SK-N-SH (cell line): ENCODE measurements around the gene HOMER3. TPM values are rescaled to one million over a fixed set of nuclear protein-coding genes. Genes with fewer than 3 reads are reported as not detected.

Experiments used
- CTCF ChIA-PET: fragments of 300-600, 350-600 bp; formaldehyde crosslinking; extraction: SDS; loops from one replicate; lab custom pipeline; 2021; lab: Yijun Ruan, JAX
- POLR2A ChIA-PET: fragments of 350-600 bp; sonication (Branson Sonifier 250); formaldehyde crosslinking; extraction: SDS; loops from one replicate; lab custom pipeline; 2020; ENCODE audit warnings: antibody characterized with exemption, inconsistent platforms; lab: Yijun Ruan, JAX
- DNase-seq: peaks from one replicate; pipeline ENCODE4 v3.0.0; 2012
- H2AFZ ChIP-seq: fragments of 200-600 bp; sonication (generic); 2 replicates; pipeline ENCODE4 v1.8.1; 2016; ENCODE audit warnings: antibody characterized with exemption, mild to moderate bottlenecking, low read depth
- H3F3A ChIP-seq: fragments of 200-600 bp; sonication (generic); replicated peaks from 2 replicates; pipeline ENCODE3; 2016; ENCODE audit warnings: antibody characterized with exemption, mild to moderate bottlenecking; ENCODE audit not compliant: insufficient read depth
- H3K27ac ChIP-seq, 2 experiments: fragments of 200-500 bp in 1 of 2; fragments of 200-600 bp in 1 of 2; sonication (Bioruptor generic) in 1 of 2; sonication (generic), shearing (Covaris generic) in 1 of 2; 2 replicates each; pipeline versions ENCODE4 v1.5.1 to v1.6.1; 2014 to 2016; ENCODE audit warnings: low read depth in 2 of 2, inconsistent platforms in 1 of 2, low read length in 1 of 2, mild to moderate bottlenecking in 1 of 2, mixed read lengths in 1 of 2
- H3K27me3 ChIP-seq: fragments of 200-600 bp; sonication (generic), shearing (Covaris generic); 2 replicates; pipeline ENCODE4 v1.6.1; 2016; ENCODE audit warnings: mixed run types; ENCODE audit not compliant: insufficient read depth
- H3K36me3 ChIP-seq, 2 experiments: fragments of 200-500 bp in 1 of 2; fragments of 200-600 bp in 1 of 2; sonication (Bioruptor generic) in 1 of 2; sonication (generic) in 1 of 2; replicated peaks in 1 of 2; 2 replicates each; pipeline versions ENCODE3 to v1.5.1; 2014 to 2016; ENCODE audit warnings: low read length in 1 of 2, mild to moderate bottlenecking in 1 of 2; ENCODE audit not compliant: insufficient read depth in 2 of 2, control insufficient read depth in 1 of 2
- H3K4me1 ChIP-seq, 2 experiments: fragments of 200-500 bp in 1 of 2; fragments of 200-600 bp in 1 of 2; sonication (Bioruptor generic) in 1 of 2; sonication (generic), shearing (Covaris generic) in 1 of 2; 2 replicates each; pipeline versions ENCODE4 v1.5.1 to v1.6.1; 2014 to 2016; ENCODE audit warnings: low read depth in 1 of 2, low read length in 1 of 2, mixed run types in 1 of 2; ENCODE audit not compliant: insufficient read depth in 2 of 2, control insufficient read depth in 1 of 2
- H3K4me2 ChIP-seq: fragments of 200-600 bp; sonication (generic), shearing (Covaris generic); 2 replicates; pipeline ENCODE4 v1.6.1; 2017; ENCODE audit warnings: mixed run types
- H3K4me3 ChIP-seq, 2 experiments: fragments of 200-500 bp in 1 of 2; fragments of 200-600 bp in 1 of 2; sonication (Bioruptor generic) in 1 of 2; sonication (generic), shearing (Covaris generic) in 1 of 2; 2 replicates each; pipeline versions ENCODE4 v1.5.1 to v1.8.1; 2014 to 2016; ENCODE audit warnings: low read depth in 2 of 2, inconsistent platforms in 1 of 2, low read length in 1 of 2, mild to moderate bottlenecking in 1 of 2, mixed read lengths in 1 of 2, moderate library complexity in 1 of 2
- H3K79me2 ChIP-seq: fragments of 200-600 bp; sonication (generic); 2 replicates; pipeline ENCODE4 v1.8.1; 2017; ENCODE audit warnings: mild to moderate bottlenecking; ENCODE audit not compliant: insufficient read depth
- H3K9ac ChIP-seq: fragments of 200-600 bp; sonication (generic); 2 replicates; pipeline ENCODE4 v1.6.1; 2017; ENCODE audit warnings: mixed run types
- H3K9me2 ChIP-seq: fragments of 200-600 bp; sonication (generic); 2 replicates; pipeline ENCODE4 v1.6.1; 2017; ENCODE audit warnings: mixed run types
- H3K9me3 ChIP-seq: fragments of 200-600 bp; sonication (generic); 2 replicates; pipeline ENCODE4 v1.6.1; 2017; ENCODE audit warnings: mixed run types, mild to moderate bottlenecking, moderate library complexity
- H4K20me1 ChIP-seq: fragments of 200-600 bp; sonication (generic); 2 replicates; pipeline ENCODE4 v1.6.1; 2017; ENCODE audit warnings: mild to moderate bottlenecking, mixed run types; ENCODE audit not compliant: insufficient read depth
- CHD2 ChIP-seq: fragments of 150-350 bp; IDR thresholded peaks from 2 replicates; pipeline ENCODE4 v1.6.1; 2018; ENCODE audit warnings: low read length; ENCODE audit not compliant: partially characterized antibody
- EP300 ChIP-seq, 2 experiments: IDR thresholded peaks; 2 replicates each; pipeline versions ENCODE4 v1.4.0 to v1.6.1; 2012; ENCODE audit warnings: borderline replicate concordance in 1 of 2, low read depth in 1 of 2, low read length in 1 of 2
- EZH2phosphoT487 ChIP-seq: fragments of 200-600 bp; sonication (generic); IDR thresholded peaks from 2 replicates; pipeline ENCODE4 v1.6.1; 2017; ENCODE audit warnings: low read depth, mixed run types, mild to moderate bottlenecking, antibody characterized with exemption, moderate library complexity, borderline replicate concordance
- FOSL2 ChIP-seq: IDR thresholded peaks from 2 replicates; pipeline ENCODE4 v1.4.0; 2012; ENCODE audit warnings: low read depth, mild to moderate bottlenecking, moderate library complexity, borderline replicate concordance
- JUND ChIP-seq: IDR thresholded peaks from 2 replicates; pipeline ENCODE4 v1.4.0; 2012
- NFIC ChIP-seq: IDR thresholded peaks from 2 replicates; pipeline ENCODE4 v1.4.0; 2012; ENCODE audit warnings: borderline replicate concordance
- RAD21 ChIP-seq: IDR thresholded peaks from 2 replicates; pipeline ENCODE4 v1.6.1; 2012; ENCODE audit warnings: mild to moderate bottlenecking, low read length
- RCOR1 ChIP-seq: fragments of 150-350 bp; IDR thresholded peaks from 2 replicates; pipeline ENCODE4 v1.6.1; 2017; ENCODE audit warnings: antibody characterized with exemption, low read length
- RXRA ChIP-seq: IDR thresholded peaks from 2 replicates; pipeline ENCODE4 v1.4.0; 2012; ENCODE audit warnings: low read depth, mild to moderate bottlenecking, borderline replicate concordance
- SIN3A ChIP-seq: IDR thresholded peaks from 2 replicates; pipeline ENCODE4 v1.6.1; 2012; ENCODE audit warnings: low read depth, mild to moderate bottlenecking, low read length, moderate library complexity, borderline replicate concordance
- SMC3 ChIP-seq: IDR thresholded peaks from 2 replicates; pipeline ENCODE4 v1.6.1; 2012; ENCODE audit warnings: low read depth, low read length, improper control_type of control experiment
- TAF1 ChIP-seq: IDR thresholded peaks from 2 replicates; pipeline ENCODE4 v1.6.1; 2012; ENCODE audit warnings: low read depth, mild to moderate bottlenecking, low read length, moderate library complexity, borderline replicate concordance
- TCF12 ChIP-seq: IDR thresholded peaks from 2 replicates; pipeline ENCODE4 v1.4.0; 2012
- TEAD4 ChIP-seq: IDR thresholded peaks from 2 replicates; pipeline ENCODE4 v1.4.0; 2012; ENCODE audit warnings: mild to moderate bottlenecking, borderline replicate concordance; ENCODE audit not compliant: insufficient read depth
- WGBS: methylation state at CpG from one replicate; pipeline ENCODE4 v1.1.6; 2017; ENCODE audit warnings: low lambda C conversion rate; 5-methylcytosine and 5-hydroxymethylcytosine counted together
- polyA plus RNA-seq, 3 experiments: library from polyadenylated mRNA; depleted of rRNA; stranded (reverse); fragments of >200 nt; gene quantifications; 2 replicates each; pipeline ENCODE4 v1.2.3, GENCODE V29; 2012
- TF ChIP-seq, protein P1 (sequence below): fragments of 150-350 bp; IDR thresholded peaks from 2 replicates; pipeline ENCODE4 v1.6.1; 2017; ENCODE audit warnings: antibody characterized with exemption, low read length, low read depth, borderline replicate concordance
- TF ChIP-seq, protein P2 (sequence below): fragments of 200-600 bp; sonication (generic); IDR thresholded peaks from 2 replicates; pipeline ENCODE4 v1.6.1; 2017; ENCODE audit warnings: antibody characterized with exemption, mild to moderate bottlenecking, moderate library complexity
- TF ChIP-seq, protein P3 (sequence below): fragments of 150-350 bp; IDR thresholded peaks from 2 replicates; pipeline ENCODE4 v1.6.1; 2016; ENCODE audit warnings: mild to moderate bottlenecking, low read depth, low read length
- TF ChIP-seq, protein P4 (sequence below): IDR thresholded peaks from 2 replicates; pipeline ENCODE4 v1.4.0; 2012; ENCODE audit warnings: low read depth

The HOMER3 gene
- polyA plus RNA-seq, 1 of the 3 experiments (the other 2 are of a cell fraction) = 83.0 TPM

DNA sequence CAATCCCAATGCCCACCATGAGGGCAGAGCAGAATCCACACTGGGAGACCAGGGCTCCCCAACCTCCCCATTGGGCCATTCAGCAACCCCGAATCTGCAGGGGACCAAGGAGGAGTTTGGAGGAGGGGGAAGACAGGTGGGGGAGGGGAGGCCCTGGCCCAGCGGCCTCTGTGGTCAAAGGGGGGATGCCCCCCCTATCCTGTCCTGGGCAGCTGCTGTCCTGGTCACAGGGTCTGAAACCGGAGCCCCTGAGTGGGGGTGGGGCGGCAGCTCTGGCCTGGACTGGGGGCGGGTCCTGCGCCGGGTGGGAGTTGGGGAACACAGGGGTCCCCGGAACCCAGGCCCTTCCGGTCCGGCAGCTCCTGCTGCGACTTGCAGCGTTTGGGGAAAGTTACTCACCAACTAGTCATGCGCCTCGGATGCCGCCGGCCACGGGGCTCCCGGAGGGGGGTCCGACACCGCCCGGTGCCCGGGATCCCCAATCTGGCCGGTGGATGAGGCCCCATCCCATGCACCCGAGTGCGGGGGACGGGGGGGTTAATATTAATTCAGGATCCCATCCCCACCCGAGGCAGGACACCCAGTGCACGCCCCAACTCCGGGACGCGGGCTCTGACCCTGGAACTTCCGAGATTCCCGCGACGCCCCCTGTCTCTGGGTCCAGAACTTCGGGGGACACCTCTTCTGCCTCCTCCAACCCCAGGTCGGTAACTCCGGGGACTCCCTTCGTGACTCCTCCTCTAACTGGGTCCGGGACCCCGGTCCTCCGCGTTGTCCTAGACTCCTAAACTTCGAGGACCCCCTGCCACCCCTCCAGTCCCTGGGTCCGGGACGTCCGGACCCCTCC lies 872 bp downstream of the HOMER3 start:
- Histone ChIP-seq H3F3A (peaks cover 8% of the 10 kb centered on the region), H3K9ac (peak overlapping the region; percentile 93), H3K4me2 (peak overlapping the region; percentile 97), H3K27ac (peak overlapping the region; percentile 44 to 70; a peak in 3 of 4 replicates), H3K4me1 (peaks cover 0 to 10% of the 10 kb centered on the region in 2 experiments; a peak in 1 of 4 replicates), H3K4me3 (peak overlapping the region; percentile 68 to 87), H3K79me2 (peaks cover 42% of the 10 kb centered on the region), H3K9me2 (no peaks in the 10 kb centered on the region), H3K9me3 (no peaks in the 10 kb centered on the region), H3K36me3 (peaks cover 3 to 21% of the 10 kb centered on the region in 2 experiments), H3K27me3 (no peaks in the 10 kb centered on the region), H2AFZ (peak overlapping the region; percentile 68; the same call in 1 of the 2 replicates), H4K20me1 (0 out of 2 replicates have a peak, but pooled peaks cover 5% of the 10 kb centered on the region)
- peak; percentile 73 for DNase-seq
- ChIA-PET POLR2A (interaction anchor here (1.0 kb wide), 1 partner anchor 11 kb away, joined by 3 read pairs; no protein-coding TSS in a partner anchor), CTCF (interaction anchor here (0.6 to 1.7 kb wide), 10 partner anchors 11 to 489 kb away, joined by 3 to 8 read pairs (median 3); partner anchors contain the start of genes COPE and DDX49)
- no peak for TF ChIP-seq EZH2phosphoT487
- TF ChIP-seq CHD2 = peak; percentile 73
- peak; percentile 15; the same call in 1 of the 2 replicates for TF ChIP-seq TCF12
- 0 out of 2 replicates have a peak, but pooled peaks have one; percentile 47 for TF ChIP-seq TEAD4
- TF ChIP-seq SIN3A = peak; percentile 43; the same call in 1 of the 2 replicates
- TF ChIP-seq FOSL2 = peak; percentile 46; the same call in 1 of the 2 replicates
- no peak for TF ChIP-seq RCOR1
- TF ChIP-seq RXRA = no peak
- no peak; the same call in 1 of the 2 replicates for TF ChIP-seq JUND
- 2% methylated on average over 29 of the region's 47 CpGs for WGBS

DNA sequence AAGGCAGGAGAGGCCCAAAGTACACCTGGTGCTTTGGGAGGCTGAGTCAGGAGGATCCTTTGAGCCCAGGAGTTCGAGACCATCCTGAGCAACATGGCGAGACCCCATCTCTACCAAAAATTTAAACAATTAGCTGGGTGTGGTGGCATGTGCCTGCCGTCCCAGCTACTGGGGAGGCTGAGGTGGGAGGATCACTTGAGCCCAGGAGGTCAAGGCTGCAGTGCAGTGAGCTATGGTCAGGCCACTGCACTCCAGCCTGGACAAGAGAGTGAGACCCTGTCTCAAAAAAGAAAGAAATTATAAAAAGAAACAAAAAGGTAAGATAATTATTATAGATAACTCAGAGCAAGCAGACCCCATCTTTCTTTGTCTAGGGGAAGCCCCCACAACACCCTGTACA lies 1.9 kb downstream of the HOMER3 start:
- POLR2A ChIA-PET = no interaction called here
- TF ChIP-seq, protein P1, sequence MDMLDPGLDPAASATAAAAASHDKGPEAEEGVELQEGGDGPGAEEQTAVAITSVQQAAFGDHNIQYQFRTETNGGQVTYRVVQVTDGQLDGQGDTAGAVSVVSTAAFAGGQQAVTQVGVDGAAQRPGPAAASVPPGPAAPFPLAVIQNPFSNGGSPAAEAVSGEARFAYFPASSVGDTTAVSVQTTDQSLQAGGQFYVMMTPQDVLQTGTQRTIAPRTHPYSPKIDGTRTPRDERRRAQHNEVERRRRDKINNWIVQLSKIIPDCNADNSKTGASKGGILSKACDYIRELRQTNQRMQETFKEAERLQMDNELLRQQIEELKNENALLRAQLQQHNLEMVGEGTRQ = no peak
- TF ChIP-seq NFIC (no peak), RAD21 (no peak), FOSL2 (no peak), SMC3 (no peak), RXRA (no peak), TAF1 (no peak), EP300 (IDR thresholded peaks at IDR 0.05; ENCODE audit: borderline replicate concordance in 1 of 2, low read depth in 1 of 2, low read length in 1 of 2) (no peak), SIN3A (no peak)
- TF ChIP-seq, protein P2, sequence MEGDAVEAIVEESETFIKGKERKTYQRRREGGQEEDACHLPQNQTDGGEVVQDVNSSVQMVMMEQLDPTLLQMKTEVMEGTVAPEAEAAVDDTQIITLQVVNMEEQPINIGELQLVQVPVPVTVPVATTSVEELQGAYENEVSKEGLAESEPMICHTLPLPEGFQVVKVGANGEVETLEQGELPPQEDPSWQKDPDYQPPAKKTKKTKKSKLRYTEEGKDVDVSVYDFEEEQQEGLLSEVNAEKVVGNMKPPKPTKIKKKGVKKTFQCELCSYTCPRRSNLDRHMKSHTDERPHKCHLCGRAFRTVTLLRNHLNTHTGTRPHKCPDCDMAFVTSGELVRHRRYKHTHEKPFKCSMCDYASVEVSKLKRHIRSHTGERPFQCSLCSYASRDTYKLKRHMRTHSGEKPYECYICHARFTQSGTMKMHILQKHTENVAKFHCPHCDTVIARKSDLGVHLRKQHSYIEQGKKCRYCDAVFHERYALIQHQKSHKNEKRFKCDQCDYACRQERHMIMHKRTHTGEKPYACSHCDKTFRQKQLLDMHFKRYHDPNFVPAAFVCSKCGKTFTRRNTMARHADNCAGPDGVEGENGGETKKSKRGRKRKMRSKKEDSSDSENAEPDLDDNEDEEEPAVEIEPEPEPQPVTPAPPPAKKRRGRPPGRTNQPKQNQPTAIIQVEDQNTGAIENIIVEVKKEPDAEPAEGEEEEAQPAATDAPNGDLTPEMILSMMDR = no peak
- TF ChIP-seq, protein P3, sequence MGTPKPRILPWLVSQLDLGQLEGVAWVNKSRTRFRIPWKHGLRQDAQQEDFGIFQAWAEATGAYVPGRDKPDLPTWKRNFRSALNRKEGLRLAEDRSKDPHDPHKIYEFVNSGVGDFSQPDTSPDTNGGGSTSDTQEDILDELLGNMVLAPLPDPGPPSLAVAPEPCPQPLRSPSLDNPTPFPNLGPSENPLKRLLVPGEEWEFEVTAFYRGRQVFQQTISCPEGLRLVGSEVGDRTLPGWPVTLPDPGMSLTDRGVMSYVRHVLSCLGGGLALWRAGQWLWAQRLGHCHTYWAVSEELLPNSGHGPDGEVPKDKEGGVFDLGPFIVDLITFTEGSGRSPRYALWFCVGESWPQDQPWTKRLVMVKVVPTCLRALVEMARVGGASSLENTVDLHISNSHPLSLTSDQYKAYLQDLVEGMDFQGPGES = no peak
- TF ChIP-seq, protein P4, sequence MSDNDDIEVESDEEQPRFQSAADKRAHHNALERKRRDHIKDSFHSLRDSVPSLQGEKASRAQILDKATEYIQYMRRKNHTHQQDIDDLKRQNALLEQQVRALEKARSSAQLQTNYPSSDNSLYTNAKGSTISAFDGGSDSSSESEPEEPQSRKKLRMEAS = no peak

More for the DNA sequence above, 1.9 kb downstream of the HOMER3 start:
- Histone ChIP-seq H3K4me1 (peaks cover 0 to 10% of the 10 kb centered on the region in 2 experiments; a peak in 1 of 4 replicates), H3K9ac (peak overlapping the region; percentile 93; the same call in 1 of the 2 replicates), H3K9me3 (no peaks in the 10 kb centered on the region), H3K79me2 (peaks cover 46% of the 10 kb centered on the region), H3K27ac (no peak overlapping the region), H3K9me2 (no peaks in the 10 kb centered on the region), H2AFZ (no peak overlapping the region), H3K4me3 (peak overlapping the region in 1 of 2 experiments; percentile 87; a peak in 2 of 4 replicates), H3F3A (peaks cover 11% of the 10 kb centered on the region), H3K4me2 (peak overlapping the region; percentile 97), H4K20me1 (0 out of 2 replicates have a peak, but pooled peaks cover 5% of the 10 kb centered on the region), H3K27me3 (no peaks in the 10 kb centered on the region), H3K36me3 (peaks cover 3 to 31% of the 10 kb centered on the region in 2 experiments)
- no peak for DNase-seq
- WGBS = 89% methylated on average over 3 of the region's 3 CpGs
- CTCF ChIA-PET = interaction anchor here (0.6 to 1.7 kb wide), 6 partner anchors 10 to 488 kb away, joined by 3 to 8 read pairs (median 5); partner anchors contain the start of genes COPE and DDX49
